ENCODE measurements around the gene SHFL.

Gene SHFL

DNA sequence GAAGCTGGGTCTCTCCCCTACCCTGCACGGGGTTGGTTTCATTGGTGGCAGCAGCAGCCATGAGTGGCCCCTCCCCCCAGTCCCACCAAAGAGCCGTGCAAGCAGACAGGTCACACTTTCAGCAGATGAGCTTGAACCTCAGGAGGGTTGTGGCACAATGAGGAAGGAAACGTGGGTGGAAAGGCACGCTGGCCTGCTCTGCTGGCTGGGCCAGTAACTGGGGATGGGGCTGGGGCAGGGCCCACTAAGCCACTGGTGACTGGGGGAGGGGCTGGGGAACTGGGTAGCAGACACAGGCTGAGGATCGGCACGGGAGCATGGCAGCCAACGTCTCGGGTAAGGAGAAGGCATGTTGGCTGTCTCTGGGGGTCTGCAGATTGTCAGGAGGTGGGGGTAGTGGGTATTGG, 25.3 kb downstream of the SHFL start, which contains the start of gene P2RY11:
TSS of gene P2RY11 (plus strand) at position 289 of the 407 bp plus-strand sequence. CDS start at position 318, 29 bp downstream.
- TF ChIP-seq, protein P1, sequence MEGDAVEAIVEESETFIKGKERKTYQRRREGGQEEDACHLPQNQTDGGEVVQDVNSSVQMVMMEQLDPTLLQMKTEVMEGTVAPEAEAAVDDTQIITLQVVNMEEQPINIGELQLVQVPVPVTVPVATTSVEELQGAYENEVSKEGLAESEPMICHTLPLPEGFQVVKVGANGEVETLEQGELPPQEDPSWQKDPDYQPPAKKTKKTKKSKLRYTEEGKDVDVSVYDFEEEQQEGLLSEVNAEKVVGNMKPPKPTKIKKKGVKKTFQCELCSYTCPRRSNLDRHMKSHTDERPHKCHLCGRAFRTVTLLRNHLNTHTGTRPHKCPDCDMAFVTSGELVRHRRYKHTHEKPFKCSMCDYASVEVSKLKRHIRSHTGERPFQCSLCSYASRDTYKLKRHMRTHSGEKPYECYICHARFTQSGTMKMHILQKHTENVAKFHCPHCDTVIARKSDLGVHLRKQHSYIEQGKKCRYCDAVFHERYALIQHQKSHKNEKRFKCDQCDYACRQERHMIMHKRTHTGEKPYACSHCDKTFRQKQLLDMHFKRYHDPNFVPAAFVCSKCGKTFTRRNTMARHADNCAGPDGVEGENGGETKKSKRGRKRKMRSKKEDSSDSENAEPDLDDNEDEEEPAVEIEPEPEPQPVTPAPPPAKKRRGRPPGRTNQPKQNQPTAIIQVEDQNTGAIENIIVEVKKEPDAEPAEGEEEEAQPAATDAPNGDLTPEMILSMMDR (IDR thresholded peaks at IDR 0.05; ENCODE audit: low read depth, low read length, missing control alignments): no peak
- in situ Hi-C loops (cut with HindIII; ENCODE audit: low pct_ligation_motif_present, low sequenced_read_pairs): no loop called here
- H3K27me3 ChIP-seq (replicated peaks): no peaks in the 10 kb centered on the region
- H3K27ac ChIP-seq: no peak within 1 kb of the TSS
- H3K36me3 ChIP-seq (replicated peaks): peaks cover 68% of the 10 kb centered on the region
- no peak for DNase-seq
- H3K4me3 ChIP-seq (ENCODE audit: low read depth, low read length): no peak within 1 kb of the TSS

DNA sequence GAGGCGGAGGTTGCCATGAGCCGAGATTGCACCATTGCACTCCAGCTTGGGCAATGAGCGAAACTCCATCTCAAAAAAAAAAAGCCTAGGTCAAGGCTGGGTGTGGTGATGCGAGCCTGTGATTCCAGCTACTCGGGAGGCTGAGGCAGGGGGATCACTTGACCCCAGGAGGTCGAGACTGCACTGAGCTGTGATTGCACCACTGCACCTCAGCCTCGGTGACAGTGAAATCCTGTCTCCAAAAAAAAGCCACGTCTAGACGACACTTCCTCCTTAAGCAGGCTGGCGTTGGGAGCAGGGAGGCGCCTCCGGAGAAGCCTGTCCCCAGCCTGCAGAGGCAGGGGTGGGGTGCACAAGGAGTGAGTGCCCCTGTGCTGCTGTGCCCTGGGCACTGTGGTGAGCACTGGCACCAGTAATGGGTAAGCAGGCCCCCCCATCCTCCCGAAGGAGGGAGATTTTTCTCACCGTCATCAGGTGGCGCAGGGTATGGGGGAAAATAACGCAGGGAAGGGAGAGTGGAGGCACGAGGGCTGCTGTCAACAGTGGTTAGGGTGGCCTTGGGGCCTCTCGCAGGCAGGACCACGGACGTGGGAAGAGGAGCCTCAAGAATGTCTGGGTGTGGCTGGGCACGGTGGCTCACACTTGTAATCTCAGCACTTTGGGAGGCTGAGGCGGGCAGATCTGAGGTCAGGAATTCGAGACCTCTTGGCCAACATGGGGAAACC, 26.1 kb downstream of the SHFL start:
- Histone ChIP-seq H3K27ac (no peak overlapping the region), H3K4me3 (ENCODE audit: low read depth, low read length) (no peak overlapping the region), H3K27me3 (replicated peaks) (no peaks in the 10 kb centered on the region), H3K36me3 (replicated peaks) (peaks cover 74% of the 10 kb centered on the region)
- DNase-seq: no peak
- in situ Hi-C loops (cut with HindIII; ENCODE audit: low pct_ligation_motif_present, low sequenced_read_pairs): no loop called here
- TF ChIP-seq, protein P1 (IDR thresholded peaks at IDR 0.05; ENCODE audit: low read depth, low read length, missing control alignments): no peak

DNA sequence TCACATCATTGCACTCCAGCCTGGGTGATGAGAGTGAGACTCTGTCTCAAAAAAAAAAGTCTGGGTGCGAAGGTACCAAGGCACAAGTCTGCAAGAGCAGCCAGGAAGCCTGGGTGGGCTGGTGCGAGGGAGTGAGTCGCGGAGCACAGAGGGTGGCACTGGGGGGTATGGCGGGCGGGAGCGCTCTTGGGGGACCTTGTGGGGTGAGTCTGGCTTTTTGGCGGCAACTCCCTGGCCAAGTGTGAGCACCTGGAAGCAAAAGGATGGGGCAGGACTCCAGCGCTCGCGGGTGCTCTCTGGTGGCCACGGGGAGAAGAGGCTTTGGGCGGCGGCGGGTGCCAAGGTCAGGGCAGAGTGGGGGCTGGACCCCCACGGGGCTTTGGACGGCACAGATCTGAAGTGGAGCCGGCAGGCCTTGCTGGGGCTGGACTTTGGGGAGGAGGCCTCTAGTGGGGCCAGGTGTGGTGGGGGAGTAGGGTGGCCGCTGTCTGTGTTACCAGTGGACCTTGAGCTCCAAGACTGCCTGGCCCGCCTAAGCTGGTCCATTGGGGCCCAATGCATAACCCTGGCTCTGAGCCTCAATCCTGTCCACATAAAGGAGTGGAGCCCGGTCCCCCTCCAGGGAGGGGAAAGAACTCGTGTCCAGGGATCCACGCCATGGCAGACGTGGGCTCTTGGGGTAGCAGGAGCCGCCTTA, 26.9 kb downstream of the SHFL start:
- Histone ChIP-seq H3K4me3 (ENCODE audit: low read depth, low read length) (no peak overlapping the region), H3K27me3 (replicated peaks) (no peaks in the 10 kb centered on the region), H3K27ac (no peak overlapping the region), H3K36me3 (replicated peaks) (peaks cover 72% of the 10 kb centered on the region)
- in situ Hi-C loops (cut with HindIII; ENCODE audit: low pct_ligation_motif_present, low sequenced_read_pairs): no loop called here
- TF ChIP-seq, protein P1 (IDR thresholded peaks at IDR 0.05; ENCODE audit: low read depth, low read length, missing control alignments): peak; percentile 84
- no peak for DNase-seq

DNA sequence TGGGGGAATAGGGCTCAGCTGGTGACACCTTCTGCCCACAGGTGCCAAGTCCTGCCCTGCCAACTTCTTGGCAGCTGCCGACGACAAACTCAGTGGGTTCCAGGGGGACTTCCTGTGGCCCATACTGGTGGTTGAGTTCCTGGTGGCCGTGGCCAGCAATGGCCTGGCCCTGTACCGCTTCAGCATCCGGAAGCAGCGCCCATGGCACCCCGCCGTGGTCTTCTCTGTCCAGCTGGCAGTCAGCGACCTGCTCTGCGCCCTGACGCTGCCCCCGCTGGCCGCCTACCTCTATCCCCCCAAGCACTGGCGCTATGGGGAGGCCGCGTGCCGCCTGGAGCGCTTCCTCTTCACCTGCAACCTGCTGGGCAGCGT, 27.5 kb downstream of the SHFL start:
- H3K27me3 ChIP-seq (replicated peaks): no peaks in the 10 kb centered on the region
- in situ Hi-C loops (cut with HindIII; ENCODE audit: low pct_ligation_motif_present, low sequenced_read_pairs): no loop called here
- no peak for DNase-seq
- no peak overlapping the region for H3K4me3 ChIP-seq (ENCODE audit: low read depth, low read length)
- H3K27ac ChIP-seq: no peak overlapping the region
- TF ChIP-seq, protein P1 (IDR thresholded peaks at IDR 0.05; ENCODE audit: low read depth, low read length, missing control alignments): no peak
- peaks cover 71% of the 10 kb centered on the region for H3K36me3 ChIP-seq (replicated peaks)

DNA sequence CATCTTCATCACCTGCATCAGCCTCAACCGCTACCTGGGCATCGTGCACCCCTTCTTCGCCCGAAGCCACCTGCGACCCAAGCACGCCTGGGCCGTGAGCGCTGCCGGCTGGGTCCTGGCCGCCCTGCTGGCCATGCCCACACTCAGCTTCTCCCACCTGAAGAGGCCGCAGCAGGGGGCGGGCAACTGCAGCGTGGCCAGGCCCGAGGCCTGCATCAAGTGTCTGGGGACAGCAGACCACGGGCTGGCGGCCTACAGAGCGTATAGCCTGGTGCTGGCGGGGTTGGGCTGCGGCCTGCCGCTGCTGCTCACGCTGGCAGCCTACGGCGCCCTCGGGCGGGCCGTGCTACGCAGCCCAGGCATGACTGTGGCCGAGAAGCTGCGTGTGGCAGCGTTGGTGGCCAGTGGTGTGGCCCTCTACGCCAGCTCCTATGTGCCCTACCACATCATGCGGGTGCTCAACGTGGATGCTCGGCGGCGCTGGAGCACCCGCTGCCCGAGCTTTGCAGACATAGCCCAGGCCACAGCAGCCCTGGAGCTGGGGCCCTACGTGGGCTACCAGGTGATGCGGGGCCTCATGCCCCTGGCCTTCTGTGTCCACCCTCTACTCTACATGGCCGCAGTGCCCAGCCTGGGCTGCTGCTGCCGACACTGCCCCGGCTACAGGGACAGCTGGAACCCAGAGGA, 28.0 kb downstream of the SHFL start:
- Histone ChIP-seq H3K27ac (no peak overlapping the region), H3K36me3 (replicated peaks) (peaks cover 70% of the 10 kb centered on the region), H3K27me3 (replicated peaks) (no peaks in the 10 kb centered on the region), H3K4me3 (ENCODE audit: low read depth, low read length) (no peak overlapping the region)
- in situ Hi-C loops (cut with HindIII; ENCODE audit: low pct_ligation_motif_present, low sequenced_read_pairs): no loop called here
- no peak for DNase-seq
- TF ChIP-seq, protein P1 (IDR thresholded peaks at IDR 0.05; ENCODE audit: low read depth, low read length, missing control alignments): no peak

All from brain microvascular endothelial cell (primary cell).